ENCODE results near the gene EPN1.
A peak's percentile ranks its signal among the peaks of the same experiment; 100 is the strongest.

DNA sequence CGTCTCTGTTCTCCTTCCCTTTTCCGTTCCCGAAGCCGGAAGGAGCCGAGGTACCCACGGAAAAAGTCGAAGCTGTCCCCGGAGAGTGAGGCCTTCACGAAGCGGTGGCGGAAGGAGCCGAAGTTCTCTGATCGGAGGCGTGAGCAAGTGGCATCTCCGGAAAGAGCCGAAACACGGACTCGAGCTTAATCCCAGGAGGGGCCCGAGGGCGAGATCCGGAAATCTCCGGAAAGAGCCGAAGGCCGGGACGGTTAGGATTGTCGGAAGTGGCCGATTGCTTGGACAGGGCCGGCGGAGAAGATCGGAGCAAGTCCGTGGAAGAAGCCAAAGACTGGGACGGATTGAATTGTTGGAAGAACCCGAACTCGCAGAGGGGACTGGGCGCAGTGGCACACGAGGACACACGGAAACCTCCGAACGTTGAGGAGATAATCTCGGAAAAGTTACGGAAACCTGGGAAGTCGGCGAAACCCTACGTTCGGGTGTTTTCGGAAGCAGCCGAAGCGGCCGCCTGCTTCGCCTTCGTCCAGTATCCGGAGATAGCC is 20.6 kb upstream of the EPN1 start:
- 0 out of 2 replicates have a peak, but pooled peaks have one; percentile 2 for TF ChIP-seq GATA2 (IDR thresholded peaks at IDR 0.05; ENCODE audit: low read depth, low read length)
- no peak for TF ChIP-seq GATA3 (IDR thresholded peaks at IDR 0.05; ENCODE audit: low read depth, low read length)
